Tibial nerve (tissue), 3 donors: ENCODE measurements around the gene SHROOM1.

Experiments
- CTCF ChIP-seq, 5 experiments: fragments of 200-600 bp in 3 of 5; fragments of 450-650 bp in 2 of 5; sonication (generic) in 3 of 5; IDR thresholded peaks; one replicate each; pipeline ENCODE4 v1.5.1; 2016 to 2019; ENCODE audit warnings: antibody characterized with exemption in 5 of 5, mild to moderate bottlenecking in 3 of 5, moderate library complexity in 2 of 5
- POLR2A ChIP-seq, 2 donors: fragments of 450-650 bp; IDR thresholded peaks; one replicate each; pipeline ENCODE4 v1.6.1; 2017; ENCODE audit warnings: antibody characterized with exemption in 2 of 2, mild to moderate bottlenecking in 2 of 2, moderate library complexity in 2 of 2

GRCh38 chr5:132828846-132829494, 1.5 kb downstream of the SHROOM1 start:
- no peak for TF ChIP-seq CTCF (IDR thresholded peaks at IDR 0.05)
- TF ChIP-seq POLR2A (IDR thresholded peaks at IDR 0.05), result no peak
